ENCODE results near the gene TLE4.

Gene TLE4

DNA sequence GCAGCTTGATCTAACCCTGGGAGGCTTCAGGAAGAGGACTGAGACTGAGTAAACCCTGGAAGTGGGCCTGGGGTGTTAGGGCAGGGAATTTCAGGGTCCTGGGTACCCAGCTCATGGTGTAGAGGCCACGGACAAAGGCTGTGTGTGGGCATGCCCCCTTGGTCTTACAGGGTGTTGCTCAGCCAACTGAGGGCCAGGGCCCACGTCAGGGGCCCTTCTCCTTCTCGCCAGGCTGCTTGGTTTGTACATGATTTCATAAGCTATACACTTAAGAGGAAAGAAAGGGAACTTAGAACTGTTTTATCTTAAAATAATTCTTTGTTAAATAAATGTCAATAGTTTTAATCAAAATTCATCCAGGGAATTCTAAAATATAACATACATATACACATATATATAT lies 95.4 kb downstream of the TLE4 start:
- no peak for TF ChIP-seq GATA3 (IDR thresholded peaks at IDR 0.05; ENCODE audit: low read depth, low read length)
- TF ChIP-seq GATA2 (IDR thresholded peaks at IDR 0.05; ENCODE audit: low read depth, low read length) = no peak

DNA sequence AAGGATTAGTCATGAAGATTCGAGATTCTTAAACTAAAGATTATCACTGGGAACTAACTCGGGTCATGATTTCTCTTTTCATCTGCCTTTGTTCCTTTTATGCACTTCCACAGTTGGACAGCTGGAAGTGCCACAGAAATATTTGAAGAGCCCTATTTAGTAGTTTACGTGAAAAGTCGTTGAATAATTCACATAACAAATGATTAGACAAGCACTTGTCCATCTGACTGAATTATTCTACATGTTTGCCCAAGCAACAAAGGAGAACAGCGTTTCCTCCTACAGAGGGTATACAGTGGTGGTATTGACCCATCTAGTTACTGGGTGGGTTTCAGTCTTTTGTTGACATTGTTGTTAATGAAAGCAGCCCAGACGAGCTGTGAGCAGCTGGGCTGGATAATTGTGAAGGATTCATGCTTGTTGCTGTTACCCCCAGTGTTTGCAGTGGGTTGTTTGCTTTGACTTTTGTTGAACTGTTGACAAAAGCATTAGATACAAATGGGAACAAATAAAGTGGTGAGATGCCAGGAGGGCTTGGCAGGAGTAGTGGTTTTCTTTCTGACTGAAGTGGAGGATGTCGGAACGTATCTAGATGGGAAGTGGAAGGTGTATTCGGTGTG lies 96.2 kb downstream of the TLE4 start:
- TF ChIP-seq GATA2 (IDR thresholded peaks at IDR 0.05; ENCODE audit: low read depth, low read length) (no peak), GATA3 (IDR thresholded peaks at IDR 0.05; ENCODE audit: low read depth, low read length) (no peak)

DNA sequence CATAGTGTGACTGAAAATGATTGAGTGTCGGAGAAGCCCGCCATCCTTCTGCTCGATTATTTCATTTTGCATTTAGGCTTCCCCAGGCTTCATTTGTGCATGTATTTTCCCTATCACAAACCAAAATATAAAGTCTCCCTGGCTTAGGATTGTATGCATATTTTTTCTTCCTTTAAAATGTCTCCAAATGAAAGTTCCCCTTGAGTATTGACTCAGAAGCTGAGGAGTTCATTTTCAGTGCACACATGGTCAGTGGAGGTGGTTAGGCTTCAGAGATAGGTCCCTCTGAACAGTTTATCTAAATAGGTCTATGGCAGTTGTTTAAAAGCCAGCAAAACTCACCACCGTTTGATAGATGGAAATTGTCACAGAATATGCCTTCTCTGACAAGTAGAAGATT lies 97.2 kb downstream of the TLE4 start:
- no peak for TF ChIP-seq GATA2 (IDR thresholded peaks at IDR 0.05; ENCODE audit: low read depth, low read length)
- TF ChIP-seq GATA3 (IDR thresholded peaks at IDR 0.05; ENCODE audit: low read depth, low read length) = no peak

GRCh38 chr9:79670269-79670961 lies 98.7 kb downstream of the TLE4 start:
- TF ChIP-seq GATA2 (IDR thresholded peaks at IDR 0.05; ENCODE audit: low read depth, low read length) (no peak), GATA3 (IDR thresholded peaks at IDR 0.05; ENCODE audit: low read depth, low read length) (no peak)

DNA sequence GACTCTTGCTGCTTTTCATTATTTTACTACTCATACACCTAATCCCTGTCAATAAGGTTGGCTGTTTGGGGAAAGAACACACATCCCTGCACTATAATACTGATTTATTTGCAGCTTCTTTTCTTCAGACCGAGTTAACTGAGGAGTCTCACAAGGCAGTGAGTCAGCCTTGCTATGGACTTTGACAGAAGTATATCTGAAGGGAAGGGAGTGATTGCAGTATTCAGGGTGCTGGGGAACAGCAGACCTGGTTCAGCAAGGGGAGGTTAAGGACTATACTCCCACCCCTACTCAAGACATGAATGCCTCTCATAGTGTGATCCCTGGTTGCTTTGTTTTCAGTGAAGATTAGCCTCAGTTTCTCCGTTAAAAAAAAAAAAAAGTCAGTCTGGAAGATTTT lies 99.8 kb downstream of the TLE4 start:
- no peak for TF ChIP-seq GATA3 (IDR thresholded peaks at IDR 0.05; ENCODE audit: low read depth, low read length)
- no peak for TF ChIP-seq GATA2 (IDR thresholded peaks at IDR 0.05; ENCODE audit: low read depth, low read length)

DNA sequence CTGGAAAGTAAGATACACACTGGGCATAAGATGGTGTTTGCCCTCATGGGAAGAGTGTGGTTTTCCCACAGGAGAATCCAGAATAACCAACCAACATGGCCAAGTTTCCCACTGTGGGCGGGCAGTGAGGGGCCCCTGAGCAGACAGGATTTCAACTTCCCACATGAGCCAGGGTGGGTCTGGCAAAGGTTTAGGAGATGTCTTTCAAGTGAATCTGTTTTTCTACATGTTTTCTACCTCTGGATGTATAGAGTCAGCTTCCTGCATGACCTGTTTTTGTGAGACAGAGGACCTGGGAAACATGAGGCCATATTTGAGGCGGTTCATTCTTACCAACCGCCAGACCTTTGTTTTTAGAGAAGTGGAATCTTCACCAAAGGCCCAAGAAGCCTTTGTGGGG lies 100.5 kb downstream of the TLE4 start:
- TF ChIP-seq GATA2 (IDR thresholded peaks at IDR 0.05; ENCODE audit: low read depth, low read length) = no peak

- TF ChIP-seq GATA3 (IDR thresholded peaks at IDR 0.05; ENCODE audit: low read depth, low read length) (no peak), GATA2 (IDR thresholded peaks at IDR 0.05; ENCODE audit: low read depth, low read length) (no peak)
Measured at GRCh38 chr9:79672891-79673290, 101.1 kb downstream of the TLE4 start.

DNA sequence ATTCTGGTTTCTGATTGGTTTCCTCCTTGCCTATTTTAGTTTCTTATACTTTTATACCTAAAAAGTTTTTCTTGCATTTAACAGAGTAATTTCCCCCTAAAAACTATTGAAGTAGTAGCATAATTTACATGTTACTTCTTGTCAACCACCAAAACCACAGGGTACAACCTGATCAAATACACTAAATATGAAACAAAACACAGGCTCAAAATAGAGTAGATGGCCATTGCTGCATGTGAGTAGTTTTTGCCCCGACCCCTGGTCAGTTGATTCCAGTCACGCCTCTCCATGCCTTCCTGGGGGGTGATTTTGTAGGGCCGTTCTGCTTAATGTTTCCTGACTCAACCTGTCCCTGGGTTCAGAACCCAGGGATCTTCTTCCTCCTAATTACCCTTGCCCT lies 101.8 kb downstream of the TLE4 start:
- TF ChIP-seq GATA2 (IDR thresholded peaks at IDR 0.05; ENCODE audit: low read depth, low read length) (no peak), GATA3 (IDR thresholded peaks at IDR 0.05; ENCODE audit: low read depth, low read length) (no peak)

DNA sequence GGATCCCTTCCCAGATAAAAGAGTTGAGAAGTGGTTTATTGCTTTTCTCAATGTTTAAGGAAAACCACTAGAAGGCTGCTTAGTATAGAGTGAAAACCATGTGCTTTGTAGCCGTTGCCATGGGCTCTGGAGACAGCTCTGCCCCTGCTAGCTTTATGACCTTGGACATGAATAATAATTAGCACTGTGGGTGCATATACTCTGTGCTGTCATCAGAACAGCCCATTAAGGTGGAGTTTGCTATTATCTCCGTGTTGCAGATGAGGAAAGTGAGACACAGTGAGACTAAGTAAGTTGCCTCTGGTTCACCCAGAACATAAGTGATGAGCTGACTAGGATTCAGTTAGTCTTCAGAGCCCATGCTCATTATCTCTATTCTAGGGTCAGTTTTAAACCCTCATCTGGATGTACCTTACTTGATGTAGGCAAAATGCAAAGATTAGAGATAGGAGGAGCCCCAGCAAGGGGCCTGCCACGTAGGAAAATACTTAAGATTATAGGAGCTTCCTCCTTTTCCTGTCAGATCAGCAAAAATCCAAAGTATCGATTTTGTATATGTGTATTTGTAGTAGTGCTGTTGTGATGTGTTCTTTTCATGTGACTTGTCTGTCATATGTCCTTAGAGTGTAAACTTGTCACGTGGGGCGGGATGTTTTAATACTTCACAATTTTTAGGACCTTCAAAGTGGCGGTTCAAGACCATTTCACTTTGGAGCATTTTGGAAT lies 102.5 kb downstream of the TLE4 start:
- TF ChIP-seq GATA3 (IDR thresholded peaks at IDR 0.05; ENCODE audit: low read depth, low read length) (no peak), GATA2 (IDR thresholded peaks at IDR 0.05; ENCODE audit: low read depth, low read length) (no peak)

DNA sequence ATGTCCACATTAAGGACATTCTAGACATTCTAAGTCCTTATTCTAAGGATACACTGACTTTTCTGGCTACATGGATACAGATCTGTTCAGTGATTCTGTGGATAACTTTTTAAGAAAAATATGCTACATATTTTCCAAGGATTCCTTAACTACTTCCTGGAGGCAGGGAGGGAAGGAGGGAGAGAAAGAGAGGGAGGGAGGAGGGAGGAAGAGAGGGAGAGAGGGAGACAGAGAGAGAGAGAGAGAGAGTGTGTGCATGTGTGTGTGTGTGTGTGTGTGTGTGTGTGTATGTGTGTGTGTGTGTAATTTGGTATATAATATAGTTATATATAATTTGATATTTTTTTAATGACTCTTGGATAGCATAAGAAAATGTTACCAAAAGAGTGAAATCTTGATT lies 109.8 kb downstream of the TLE4 start:
- no peak for TF ChIP-seq GATA3 (IDR thresholded peaks at IDR 0.05; ENCODE audit: low read depth, low read length)
- no peak for TF ChIP-seq GATA2 (IDR thresholded peaks at IDR 0.05; ENCODE audit: low read depth, low read length)

DNA sequence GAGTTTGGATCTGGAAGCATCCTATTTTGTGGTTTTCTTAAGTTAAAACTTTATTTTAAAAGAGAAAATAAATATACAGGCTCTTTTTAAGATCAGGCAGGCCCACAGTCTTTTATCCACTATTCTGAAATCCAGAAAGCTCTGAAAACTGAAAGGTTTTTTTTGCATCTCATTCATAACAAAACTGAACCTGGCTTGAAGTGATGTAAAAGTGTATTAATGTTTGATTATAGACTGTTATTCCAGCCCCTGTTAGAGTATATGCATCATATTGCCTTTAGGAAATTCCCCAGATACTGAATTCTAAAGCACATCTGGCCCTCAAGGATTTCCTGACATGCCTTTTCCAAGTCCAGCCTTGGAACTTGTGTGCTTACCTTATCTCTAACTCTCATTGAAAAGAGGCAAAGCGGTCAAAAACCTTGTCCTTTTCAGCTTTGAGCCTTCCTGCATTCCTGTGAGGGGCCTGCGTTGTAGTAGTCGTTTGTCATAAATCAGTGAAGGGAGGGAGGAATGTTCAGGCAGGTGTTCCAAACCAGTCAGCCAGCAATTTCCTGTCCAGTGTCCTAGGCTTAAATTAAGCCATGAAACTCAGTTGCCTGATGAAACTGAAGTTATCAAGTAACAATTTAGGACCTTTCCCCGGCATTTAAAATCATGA lies 110.4 kb downstream of the TLE4 start:
- TF ChIP-seq GATA3 (IDR thresholded peaks at IDR 0.05; ENCODE audit: low read depth, low read length) (no peak), GATA2 (IDR thresholded peaks at IDR 0.05; ENCODE audit: low read depth, low read length) (no peak)

DNA sequence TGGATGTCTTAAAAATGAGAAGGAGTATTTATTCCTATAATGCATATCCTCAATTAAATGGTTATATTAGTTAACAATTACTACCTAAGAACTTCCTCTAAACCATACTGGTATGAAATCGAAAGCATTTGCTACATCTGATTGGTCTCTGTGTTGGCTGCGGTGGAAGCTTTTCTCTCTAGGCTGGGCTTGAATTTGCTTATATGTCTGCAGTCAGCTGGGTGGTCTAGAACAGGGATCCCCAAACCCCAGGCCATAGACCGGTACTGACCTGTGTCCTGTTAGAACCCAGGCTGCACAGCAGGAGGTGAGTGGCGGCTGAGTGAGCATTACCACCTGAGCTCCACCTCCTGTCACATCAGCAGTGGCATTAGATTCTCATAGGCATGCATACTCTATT lies 112.3 kb downstream of the TLE4 start:
- TF ChIP-seq GATA2 (IDR thresholded peaks at IDR 0.05; ENCODE audit: low read depth, low read length) = no peak

- TF ChIP-seq GATA3 (IDR thresholded peaks at IDR 0.05; ENCODE audit: low read depth, low read length) (no peak), GATA2 (IDR thresholded peaks at IDR 0.05; ENCODE audit: low read depth, low read length) (no peak)
Measured at GRCh38 chr9:79684711-79685575, 113.2 kb downstream of the TLE4 start.

GRCh38 chr9:79685577-79685976 lies 113.8 kb downstream of the TLE4 start:
- TF ChIP-seq GATA3 (IDR thresholded peaks at IDR 0.05; ENCODE audit: low read depth, low read length) (no peak), GATA2 (IDR thresholded peaks at IDR 0.05; ENCODE audit: low read depth, low read length) (no peak)

Data from SH-SY5Y (cell line).